Smooth muscle cell (in vitro differentiated cells): Measurements from ENCODE around the gene SYTL4. TPM values are rescaled to one million over a fixed set of nuclear protein-coding genes. Genes with fewer than 3 reads are reported as not detected.

ENCODE experiments used
- DNase-seq: peaks from one replicate; lab custom pipeline; 2025; ENCODE audit not compliant: unreplicated experiment; lab: John Stamatoyannopoulos, UW
- H2AFZ ChIP-seq: fragments of 200-600 bp; sonication (generic); 2 replicates; pipeline ENCODE4 v1.6.0; 2016; ENCODE audit warnings: antibody characterized with exemption, low read depth, mild to moderate bottlenecking
- H3F3A ChIP-seq: fragments of 200-600 bp; sonication (generic); 2 replicates; pipeline ENCODE4 v1.6.0; 2017; ENCODE audit warnings: antibody characterized with exemption, low read depth
- H3K27ac ChIP-seq: fragments of 200-600 bp; sonication (generic); 2 replicates; pipeline ENCODE4 v1.5.1; 2016; ENCODE audit warnings: low read depth, mild to moderate bottlenecking
- H3K27me3 ChIP-seq: fragments of 200-600 bp; sonication (generic); 2 replicates; pipeline ENCODE4 v1.6.1; 2016; ENCODE audit warnings: low read depth, mild to moderate bottlenecking
- H3K36me3 ChIP-seq: fragments of 200-600 bp; sonication (generic); 2 replicates; pipeline ENCODE4 v1.5.1; 2016; ENCODE audit warnings: low read depth
- H3K4me1 ChIP-seq: fragments of 200-600 bp; sonication (generic); 2 replicates; pipeline ENCODE4 v1.5.1; 2016; ENCODE audit warnings: low read depth
- H3K4me2 ChIP-seq: fragments of 200-600 bp; sonication (generic); 2 replicates; pipeline ENCODE4 v1.6.0; 2016; ENCODE audit warnings: mild to moderate bottlenecking
- H3K4me3 ChIP-seq: fragments of 200-600 bp; sonication (generic); 2 replicates; pipeline ENCODE4 v1.5.1; 2016; ENCODE audit warnings: mild to moderate bottlenecking
- H3K79me2 ChIP-seq: fragments of 200-600 bp; sonication (generic); 2 replicates; pipeline ENCODE4 v1.6.0; 2016; ENCODE audit warnings: low read depth, mild to moderate bottlenecking
- H3K9ac ChIP-seq: fragments of 200-600 bp; sonication (generic); 2 replicates; pipeline ENCODE4 v1.6.0; 2016; ENCODE audit warnings: low read depth
- H3K9me3 ChIP-seq: fragments of 200-600 bp; sonication (generic); replicated peaks from 2 replicates; pipeline ENCODE4 v1.5.1; 2016; ENCODE audit warnings: low read depth
- H4K20me1 ChIP-seq: fragments of 200-600 bp; sonication (generic); 2 replicates; pipeline ENCODE4 v1.6.0; 2016; ENCODE audit warnings: low read depth
- WGBS: methylation state at CpG from one replicate; pipeline ENCODE4 v1.1.7; 2016; ENCODE audit warnings: low lambda C conversion rate; 5-methylcytosine and 5-hydroxymethylcytosine counted together
- polyA plus RNA-seq: library from polyadenylated mRNA; unstranded; fragments of >200 nt; fragmentation: Nextera tagmentation; extraction: Ambion mirVana; gene quantifications from 2 replicates; pipeline ENCODE4 v1.2.1, GENCODE V29; 2016
- total RNA-seq: library from RNA; depleted of rRNA; stranded (reverse); fragments of >200 nt; gene quantifications from 2 replicates; pipeline ENCODE4 v1.2.3, GENCODE V29; 2014
- TF ChIP-seq, protein P1 (sequence below): fragments of 200-600 bp; sonication (generic); IDR thresholded peaks from 2 replicates; pipeline ENCODE4 v1.5.1; 2017; ENCODE audit warnings: borderline replicate concordance, mild to moderate bottlenecking, antibody characterized with exemption; ENCODE audit not compliant: insufficient read depth, poor library complexity, severe bottlenecking

Gene SYTL4
- total and polyA plus RNA-seq, 2 experiments from 2014 or later: 6.6 to 8.0 TPM

DNA sequence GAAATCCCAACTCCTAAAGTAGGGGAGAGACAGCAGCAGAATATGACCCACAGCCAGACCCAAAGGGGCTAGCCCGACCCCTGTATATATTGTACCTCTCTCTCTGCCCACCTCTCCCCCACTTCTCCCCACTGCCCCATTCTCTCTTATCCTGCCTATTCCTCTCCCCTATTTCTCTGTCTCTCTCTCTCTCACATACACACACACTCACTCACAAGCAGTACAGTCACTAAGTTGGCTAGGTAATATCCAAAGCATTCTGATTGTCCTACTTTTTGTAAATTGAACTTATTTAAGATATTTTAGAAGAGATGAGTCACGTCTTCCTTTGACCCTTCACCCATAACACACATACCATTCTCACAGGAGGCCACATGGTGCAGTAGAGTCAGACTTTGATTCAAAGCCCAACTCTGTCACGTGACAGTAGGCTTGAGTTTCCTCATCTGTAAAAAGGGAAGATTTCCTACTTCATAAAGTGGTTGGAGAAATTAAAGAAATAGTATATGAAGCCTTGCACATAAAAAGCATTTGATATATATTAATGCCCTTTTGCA, 58.4 kb downstream of the SYTL4 start:
- TF ChIP-seq, protein P1, sequence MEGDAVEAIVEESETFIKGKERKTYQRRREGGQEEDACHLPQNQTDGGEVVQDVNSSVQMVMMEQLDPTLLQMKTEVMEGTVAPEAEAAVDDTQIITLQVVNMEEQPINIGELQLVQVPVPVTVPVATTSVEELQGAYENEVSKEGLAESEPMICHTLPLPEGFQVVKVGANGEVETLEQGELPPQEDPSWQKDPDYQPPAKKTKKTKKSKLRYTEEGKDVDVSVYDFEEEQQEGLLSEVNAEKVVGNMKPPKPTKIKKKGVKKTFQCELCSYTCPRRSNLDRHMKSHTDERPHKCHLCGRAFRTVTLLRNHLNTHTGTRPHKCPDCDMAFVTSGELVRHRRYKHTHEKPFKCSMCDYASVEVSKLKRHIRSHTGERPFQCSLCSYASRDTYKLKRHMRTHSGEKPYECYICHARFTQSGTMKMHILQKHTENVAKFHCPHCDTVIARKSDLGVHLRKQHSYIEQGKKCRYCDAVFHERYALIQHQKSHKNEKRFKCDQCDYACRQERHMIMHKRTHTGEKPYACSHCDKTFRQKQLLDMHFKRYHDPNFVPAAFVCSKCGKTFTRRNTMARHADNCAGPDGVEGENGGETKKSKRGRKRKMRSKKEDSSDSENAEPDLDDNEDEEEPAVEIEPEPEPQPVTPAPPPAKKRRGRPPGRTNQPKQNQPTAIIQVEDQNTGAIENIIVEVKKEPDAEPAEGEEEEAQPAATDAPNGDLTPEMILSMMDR: no peak
- H3K4me1 ChIP-seq: no peaks in the 10 kb centered on the region
- 54% methylated on average over 3 of the region's 3 CpGs for WGBS
- no peaks in the 10 kb centered on the region for H3K27me3 ChIP-seq
- no peaks in the 10 kb centered on the region for H3K9me3 ChIP-seq
- peak overlapping the region; percentile 19 for H3K27ac ChIP-seq
- no peaks in the 10 kb centered on the region for H3K79me2 ChIP-seq
- H3K9ac ChIP-seq: no peak overlapping the region
- H3K4me2 ChIP-seq: no peak overlapping the region
- no peak for DNase-seq
- no peaks in the 10 kb centered on the region for H3F3A ChIP-seq
- H3K4me3 ChIP-seq: no peak overlapping the region
- H2AFZ ChIP-seq: no peak overlapping the region
- no peaks in the 10 kb centered on the region for H3K36me3 ChIP-seq
- no peaks in the 10 kb centered on the region for H4K20me1 ChIP-seq

DNA sequence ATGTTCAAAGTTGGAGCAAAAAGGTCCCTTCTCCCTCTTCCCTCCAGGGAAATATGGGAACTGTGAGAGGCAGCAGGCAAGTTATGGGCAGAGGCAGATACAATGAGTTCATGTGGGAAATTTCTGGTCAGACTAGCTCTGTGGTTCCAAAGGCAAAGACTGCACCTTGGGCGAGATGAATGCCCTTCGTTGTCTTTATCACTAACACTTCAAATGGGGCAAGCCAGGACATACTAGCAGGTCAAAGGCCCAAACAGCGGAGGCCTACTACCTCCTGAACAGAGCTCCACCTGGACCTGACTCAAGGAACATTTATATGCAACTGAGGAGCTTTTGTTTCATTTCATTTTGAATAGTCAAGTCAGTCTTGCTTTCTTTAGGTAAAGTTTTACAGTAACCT, 59.0 kb downstream of the SYTL4 start:
- no peaks in the 10 kb centered on the region for H3K27me3 ChIP-seq
- no peaks in the 10 kb centered on the region for H3K4me1 ChIP-seq
- H3K9ac ChIP-seq: no peak overlapping the region
- WGBS: 85% methylated on average over 3 of the region's 3 CpGs
- no peaks in the 10 kb centered on the region for H3K79me2 ChIP-seq
- H2AFZ ChIP-seq: no peak overlapping the region
- no peaks in the 10 kb centered on the region for H3F3A ChIP-seq
- H3K27ac ChIP-seq: no peak overlapping the region
- no peaks in the 10 kb centered on the region for H3K9me3 ChIP-seq
- no peaks in the 10 kb centered on the region for H3K36me3 ChIP-seq
- no peaks in the 10 kb centered on the region for H4K20me1 ChIP-seq
- H3K4me3 ChIP-seq: no peak overlapping the region
- TF ChIP-seq, protein P1: no peak
- no peak overlapping the region for H3K4me2 ChIP-seq
- DNase-seq: no peak

DNA sequence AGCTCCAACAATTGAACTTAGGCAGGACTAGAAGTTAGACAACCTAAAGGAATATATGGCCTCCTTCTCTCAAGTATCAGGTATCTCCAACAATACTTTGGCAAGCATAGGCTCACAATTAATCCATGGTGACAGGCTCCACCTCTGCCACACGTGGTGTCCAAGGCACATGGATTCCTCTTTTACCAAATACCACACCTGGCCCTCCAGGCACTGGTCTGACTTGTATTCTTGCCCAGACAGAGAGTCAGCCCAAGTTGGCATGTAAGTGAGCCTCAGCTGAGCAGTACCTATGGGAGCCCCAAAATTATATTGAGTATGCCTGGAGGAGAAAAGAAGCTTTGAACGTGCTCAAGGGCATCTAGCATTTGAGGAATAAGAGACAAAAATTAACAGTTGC, 68.3 kb downstream of the SYTL4 start:
- Histone ChIP-seq H3K9ac (no peak overlapping the region), H3K36me3 (peaks cover 4% of the 10 kb centered on the region), H3K4me1 (no peaks in the 10 kb centered on the region), H3K79me2 (no peaks in the 10 kb centered on the region), H3K9me3 (no peaks in the 10 kb centered on the region), H3K4me3 (no peak overlapping the region), H4K20me1 (no peaks in the 10 kb centered on the region), H3F3A (no peaks in the 10 kb centered on the region), H3K27me3 (no peaks in the 10 kb centered on the region), H3K27ac (no peak overlapping the region), H2AFZ (no peak overlapping the region), H3K4me2 (no peak overlapping the region)
- TF ChIP-seq, protein P1: no peak
- 49% methylated on average over 2 of the region's 2 CpGs for WGBS
- no peak for DNase-seq

DNA sequence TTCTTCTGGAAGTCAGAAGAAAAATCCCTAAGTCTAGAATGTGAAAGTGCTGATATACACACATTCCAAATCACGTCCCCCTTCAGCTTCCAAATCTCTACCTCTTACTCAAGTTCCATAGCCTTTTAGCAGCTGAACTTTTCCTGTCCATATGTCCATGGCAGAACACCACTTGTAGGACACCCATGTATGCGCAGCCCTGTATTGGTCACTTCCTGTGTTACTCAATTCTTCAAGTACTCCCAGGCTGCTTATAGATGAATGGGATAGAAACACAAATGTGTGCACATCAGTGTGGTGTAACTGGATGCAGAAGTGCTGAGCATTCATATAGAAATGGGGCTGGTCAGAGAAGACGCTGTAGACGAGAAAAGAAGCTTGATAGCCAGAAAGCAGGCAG, 69.1 kb downstream of the SYTL4 start:
- no peak for DNase-seq
- Histone ChIP-seq H3K4me2 (no peak overlapping the region), H3K4me3 (no peak overlapping the region), H3K27me3 (no peaks in the 10 kb centered on the region), H3K4me1 (no peaks in the 10 kb centered on the region), H3K9me3 (no peaks in the 10 kb centered on the region), H3K27ac (no peak overlapping the region), H2AFZ (no peak overlapping the region), H3K79me2 (no peaks in the 10 kb centered on the region), H4K20me1 (no peaks in the 10 kb centered on the region), H3K9ac (no peak overlapping the region), H3K36me3 (peaks cover 4% of the 10 kb centered on the region), H3F3A (no peaks in the 10 kb centered on the region)
- TF ChIP-seq, protein P1: no peak
- WGBS: 81% methylated on average over 4 of the region's 4 CpGs
